HCT116 (cell line): ENCODE measurements around the gene HIVEP2. TPM values are rescaled to one million over a fixed set of nuclear protein-coding genes. Genes with fewer than 3 reads are reported as not detected.
A peak's percentile ranks its signal among the peaks of the same experiment; 100 is the strongest.

Experiments
- ATAC-seq: fragments of 200-7000 bp; cut with Tn5 transposase; 2 replicates; pipeline ENCODE4 v1.9.1; 2020; ENCODE audit warnings: mild to moderate bottlenecking, moderate library complexity
- BruUV-seq: library from RNA; stranded (reverse); fragments of 400-500 nt; replicated peaks from 2 replicates; lab custom pipeline; 2021; lab: Mats Ljungman, UMichigan
- CTCF ChIA-PET: fragments of 300-600 bp; sonication (Branson Sonifier 250); formaldehyde crosslinking; loops from one replicate; lab custom pipeline; 2021; ENCODE audit warnings: antibody characterized with exemption; lab: Charles Lee
- POLR2A ChIA-PET: fragments of 300-600, 350-600 bp; sonication (Branson Sonifier 250); formaldehyde crosslinking; loops from one replicate; lab custom pipeline; 2021; ENCODE audit warnings: antibody characterized with exemption; lab: Charles Lee
- RAD21 ChIA-PET, 2 experiments: fragments of 300-600 bp; sonication (Branson Sonifier 250); formaldehyde crosslinking; loops; one replicate each; lab custom pipeline; 2023; ENCODE audit warnings: low total read pairs in 2 of 2; ENCODE audit not compliant: uncharacterized antibody in 2 of 2, unreplicated experiment in 2 of 2, low non-redundant PET in 1 of 2; lab: Charles Lee
- DNase-seq: peaks from one replicate; pipeline ENCODE4 v3.0.0-alpha.2; 2010; ENCODE audit warnings: low read depth, low spot score
- H2AFZ ChIP-seq: fragments of 200-600 bp; shearing (Covaris generic), sonication (generic); 2 replicates; pipeline ENCODE4 v1.6.1; 2017; ENCODE audit warnings: low read depth, mixed run types, mixed read lengths, antibody characterized with exemption, low read length; ENCODE audit not compliant: poor library complexity, severe bottlenecking
- H3K27ac ChIP-seq: 2 replicates; pipeline ENCODE4 v1.5.1; 2012; ENCODE audit warnings: low read depth, low read length
- H3K27me3 ChIP-seq: fragments of 200-600 bp; sonication (generic); 2 replicates; pipeline ENCODE4 v1.6.1; 2016; ENCODE audit warnings: mixed run types, low read length, mixed read lengths; ENCODE audit not compliant: insufficient read depth
- H3K36me3 ChIP-seq, 2 experiments: fragments of 200-500 bp in 1 of 2; fragments of 200-600 bp in 1 of 2; sonication (Bioruptor generic) in 1 of 2; sonication (generic) in 1 of 2; 2 replicates each; pipeline versions ENCODE4 v1.5.1 to v1.6.1; 2014 to 2016; ENCODE audit warnings: low read length in 2 of 2, inconsistent platforms in 1 of 2, mixed read lengths in 1 of 2, mixed run types in 1 of 2; ENCODE audit not compliant: insufficient read depth in 2 of 2, control insufficient read depth in 1 of 2
- H3K4me1 ChIP-seq, 2 experiments: fragments of 200-600 bp in 1 of 2; sonication (generic) in 1 of 2; 2 replicates each; pipeline versions ENCODE4 v1.5.1 to v1.6.1; 2012 to 2017; ENCODE audit warnings: low read length in 2 of 2, inconsistent platforms in 1 of 2, mild to moderate bottlenecking in 1 of 2, mixed read lengths in 1 of 2, mixed run types in 1 of 2, moderate library complexity in 1 of 2; ENCODE audit not compliant: insufficient read depth in 2 of 2, control insufficient read depth in 1 of 2
- H3K4me2 ChIP-seq: fragments of 200-600 bp; sonication (generic); 2 replicates; pipeline ENCODE4 v1.6.1; 2017; ENCODE audit warnings: mixed run types, low read length, mixed read lengths
- H3K4me3 ChIP-seq, 2 experiments: fragments of 200-600 bp in 1 of 2; sonication (generic) in 1 of 2; replicated peaks in 1 of 2; 2 replicates each; pipeline ENCODE4 v1.5.1; 2011 to 2016; ENCODE audit warnings: low read length in 2 of 2, control low read depth in 1 of 2, low read depth in 1 of 2, mild to moderate bottlenecking in 1 of 2, mixed read lengths in 1 of 2, mixed run types in 1 of 2
- H3K79me2 ChIP-seq: fragments of 200-600 bp; sonication (generic); 2 replicates; pipeline ENCODE4 v1.6.1; 2017; ENCODE audit warnings: mild to moderate bottlenecking, mixed run types, low read length, moderate library complexity, mixed read lengths; ENCODE audit not compliant: insufficient read depth
- H3K9ac ChIP-seq: fragments of 200-600 bp; sonication (generic); 2 replicates; pipeline ENCODE4 v1.6.1; 2016; ENCODE audit warnings: low read length, mixed read lengths
- H3K9me2 ChIP-seq: fragments of 200-600 bp; sonication (generic), shearing (Covaris generic); 2 replicates; pipeline ENCODE4 v1.6.1; 2017; ENCODE audit warnings: mixed run types, mild to moderate bottlenecking, moderate library complexity; ENCODE audit not compliant: insufficient read depth
- H3K9me3 ChIP-seq, 2 experiments: fragments of 200-500 bp in 1 of 2; fragments of 200-600 bp in 1 of 2; sonication (Bioruptor generic) in 1 of 2; sonication (generic) in 1 of 2; 2 replicates each; pipeline ENCODE4 v1.6.1; 2014 to 2017; ENCODE audit warnings: low read length in 2 of 2, mixed read lengths in 2 of 2, inconsistent platforms in 1 of 2, low read depth in 1 of 2, mild to moderate bottlenecking in 1 of 2, mixed run types in 1 of 2, moderate library complexity in 1 of 2; ENCODE audit not compliant: control insufficient read depth in 1 of 2, insufficient read depth in 1 of 2
- H4K20me1 ChIP-seq: fragments of 200-600 bp; sonication (generic), shearing (Covaris generic); 2 replicates; pipeline ENCODE4 v1.6.1; 2017; ENCODE audit warnings: mixed run types, mild to moderate bottlenecking, moderate library complexity; ENCODE audit not compliant: insufficient read depth
- ATF3 ChIP-seq: IDR thresholded peaks from 2 replicates; pipeline ENCODE4 v1.6.1; 2012
- CBX3 ChIP-seq: IDR thresholded peaks from 2 replicates; pipeline ENCODE4 v1.6.1; 2012; ENCODE audit warnings: low read depth
- CEBPB ChIP-seq: IDR thresholded peaks from 2 replicates; pipeline ENCODE4 v1.6.1; 2012; ENCODE audit warnings: low read depth
- EGR1 ChIP-seq: IDR thresholded peaks from 2 replicates; pipeline ENCODE4 v1.6.1; 2012; ENCODE audit warnings: low read depth
- ELF1 ChIP-seq: IDR thresholded peaks from 2 replicates; pipeline ENCODE4 v1.6.1; 2012; ENCODE audit warnings: low read depth, borderline replicate concordance
- EZH2 ChIP-seq: fragments of 200-600 bp; sonication (generic); IDR thresholded peaks from 2 replicates; pipeline ENCODE4 v1.6.1; 2017; ENCODE audit warnings: antibody characterized with exemption, mixed run types
- EZH2phosphoT487 ChIP-seq: fragments of 200-600 bp; IDR thresholded peaks from 2 replicates; pipeline ENCODE4 v1.6.1; 2018; ENCODE audit warnings: antibody characterized with exemption, borderline replicate concordance
- FOSL1 ChIP-seq: IDR thresholded peaks from 2 replicates; pipeline ENCODE4 v1.6.1; 2012; ENCODE audit warnings: low read depth
- JUND ChIP-seq: IDR thresholded peaks from 2 replicates; pipeline ENCODE4 v1.6.1; 2012
- POLR2A ChIP-seq: IDR thresholded peaks from 2 replicates; pipeline ENCODE4 v1.7.0; 2011; ENCODE audit warnings: borderline replicate concordance; ENCODE audit not compliant: insufficient read depth, insufficient read length; ENCODE audit errors: extremely low read depth
- POLR2AphosphoS5 ChIP-seq: IDR thresholded peaks from 2 replicates; pipeline ENCODE4 v1.6.1; 2011; ENCODE audit warnings: mild to moderate bottlenecking, low read depth, low read length, moderate library complexity
- SIN3A ChIP-seq: IDR thresholded peaks from 2 replicates; pipeline ENCODE4 v1.6.1; 2012; ENCODE audit warnings: low read depth
- SP1 ChIP-seq: IDR thresholded peaks from 2 replicates; pipeline ENCODE4 v1.6.1; 2012; ENCODE audit warnings: low read depth
- SRF ChIP-seq: IDR thresholded peaks from 2 replicates; pipeline ENCODE4 v1.6.1; 2012; ENCODE audit warnings: low read depth
- TCF7L2 ChIP-seq: IDR thresholded peaks from 2 replicates; pipeline ENCODE4 v1.7.0; 2011; ENCODE audit warnings: borderline replicate concordance, inconsistent platforms; ENCODE audit not compliant: insufficient read depth, insufficient read length; ENCODE audit errors: extremely low read depth
- YY1 ChIP-seq: IDR thresholded peaks from 2 replicates; pipeline ENCODE4 v1.6.1; 2011; ENCODE audit warnings: low read length, low read depth, moderate library complexity, mild to moderate bottlenecking; ENCODE audit not compliant: insufficient replicate concordance; ENCODE audit errors: extremely low read depth
- ZFX ChIP-seq: fragments of 450-650 bp; IDR thresholded peaks from 2 replicates; pipeline ENCODE4 v1.6.1; 2017
- ZNF274 ChIP-seq: fragments of 200-500 bp; sonication (Bioruptor generic); IDR thresholded peaks from 2 replicates; pipeline ENCODE4 v1.6.1; 2014; ENCODE audit warnings: mild to moderate bottlenecking, low read depth, low read length, inconsistent platforms
- intact Hi-C: fragments of 100-400 bp; cut with micrococcal nuclease; formaldehyde crosslinking; loops from 2 replicates; pipeline ENCODE4 v1.10.0; 2022
- total RNA-seq: library from RNA; stranded (reverse); gene quantifications from one replicate; pipeline ENCODE4 v1.2.1, GENCODE V29; 2021; ENCODE audit not compliant: unreplicated experiment
- TF ChIP-seq, protein P1 (sequence below): IDR thresholded peaks from 2 replicates; pipeline ENCODE4 v1.6.1; 2012; ENCODE audit warnings: low read depth
- TF ChIP-seq, protein P2 (sequence below): IDR thresholded peaks from 2 replicates; pipeline ENCODE4 v1.6.1; 2012

The HIVEP2 gene
- total RNA-seq, 1 experiment from 2014 or later, result 8.1 TPM

DNA sequence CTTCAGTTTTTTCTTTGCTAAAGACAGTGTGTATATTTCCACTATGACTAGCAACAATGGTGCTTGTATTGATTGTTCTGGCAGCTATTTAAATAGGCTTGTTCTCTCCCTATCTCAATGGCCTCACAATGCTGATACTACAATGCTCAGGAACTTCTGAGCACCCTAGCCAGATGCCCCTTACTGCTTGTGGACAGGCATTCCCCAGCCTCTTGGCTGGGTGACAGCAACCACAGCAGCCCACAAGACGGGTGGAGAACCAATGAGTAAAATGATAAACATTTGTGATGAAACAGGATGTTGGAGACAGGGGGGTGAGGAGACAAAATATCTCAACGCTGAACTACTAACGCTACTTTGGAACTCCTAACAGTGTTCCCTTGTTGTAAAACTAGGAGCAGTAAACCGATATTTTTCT lies 42.3 kb downstream of the HIVEP2 start (continued):
- TF ChIP-seq TCF7L2, result no peak
- TF ChIP-seq EZH2, result no peak
- TF ChIP-seq CEBPB, result peak; percentile 86
- TF ChIP-seq YY1, result no peak
- no peak for TF ChIP-seq POLR2A
- peak; percentile 72; the same call in 1 of the 2 replicates for TF ChIP-seq ATF3
- peak; percentile 70 for TF ChIP-seq POLR2AphosphoS5
- TF ChIP-seq EGR1, result 0 out of 2 replicates have a peak, but pooled peaks have one; percentile 33
- peak; percentile 79 for TF ChIP-seq CBX3
- 0 out of 2 replicates have a peak, but pooled peaks have one; percentile 21 for TF ChIP-seq SRF
- TF ChIP-seq SP1, result peak; percentile 90
- TF ChIP-seq SIN3A, result no peak; the same call in 1 of the 2 replicates
- TF ChIP-seq EZH2phosphoT487, result no peak
- TF ChIP-seq, all 23 proteins: peak for 10

DNA sequence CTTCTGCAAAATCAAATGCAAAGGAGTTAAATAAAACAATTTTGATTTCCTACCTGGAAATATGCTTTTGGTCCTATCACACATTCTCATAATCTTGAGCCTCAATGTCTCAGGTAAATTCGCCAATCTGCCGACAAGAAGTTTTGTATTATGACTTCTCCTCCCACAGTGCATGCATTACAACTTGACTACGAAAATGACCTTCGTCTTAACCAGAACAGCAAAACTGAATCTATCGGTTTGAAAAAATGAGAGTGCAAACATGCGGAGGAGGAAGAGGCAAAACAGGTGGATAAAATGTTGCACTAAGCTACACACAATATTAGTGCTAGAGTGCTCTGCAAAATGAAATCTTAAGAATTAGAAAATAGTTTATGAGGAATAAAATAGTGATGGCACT lies 43.4 kb downstream of the HIVEP2 start:
- Histone ChIP-seq H3K4me3 (no peak overlapping the region), H4K20me1 (no peaks in the 10 kb centered on the region), H3K4me2 (no peak overlapping the region), H3K36me3 (no peaks in the 10 kb centered on the region), H3K9ac (no peak overlapping the region), H3K27me3 (no peaks in the 10 kb centered on the region), H2AFZ (no peak overlapping the region), H3K79me2 (no peaks in the 10 kb centered on the region), H3K27ac (no peak overlapping the region), H3K4me1 (peaks cover 7 to 23% of the 10 kb centered on the region in 2 experiments; a peak in 3 of 4 replicates), H3K9me3 (no peaks in the 10 kb centered on the region), H3K9me2 (no peaks in the 10 kb centered on the region)
- CTCF ChIA-PET, result interaction anchor here (1.0 kb wide), 1 partner anchor 427 kb away, joined by 3 read pairs; no protein-coding TSS in a partner anchor
- DNase-seq (no peak), ATAC-seq (no peak)
- POLR2A ChIA-PET, result no interaction called here
- RAD21 ChIA-PET, result no interaction called here
- no TSS peak for BruUV-seq
- intact Hi-C loops, result no loop called here
- TF ChIP-seq POLR2AphosphoS5 (no peak), ZNF274 (no peak), JUND (no peak), CBX3 (no peak), ELF1 (no peak), ZFX (no peak), ATF3 (no peak), CEBPB (no peak), EZH2 (no peak), FOSL1 (no peak), POLR2A (no peak), EZH2phosphoT487 (no peak)
- TF ChIP-seq, protein P1, sequence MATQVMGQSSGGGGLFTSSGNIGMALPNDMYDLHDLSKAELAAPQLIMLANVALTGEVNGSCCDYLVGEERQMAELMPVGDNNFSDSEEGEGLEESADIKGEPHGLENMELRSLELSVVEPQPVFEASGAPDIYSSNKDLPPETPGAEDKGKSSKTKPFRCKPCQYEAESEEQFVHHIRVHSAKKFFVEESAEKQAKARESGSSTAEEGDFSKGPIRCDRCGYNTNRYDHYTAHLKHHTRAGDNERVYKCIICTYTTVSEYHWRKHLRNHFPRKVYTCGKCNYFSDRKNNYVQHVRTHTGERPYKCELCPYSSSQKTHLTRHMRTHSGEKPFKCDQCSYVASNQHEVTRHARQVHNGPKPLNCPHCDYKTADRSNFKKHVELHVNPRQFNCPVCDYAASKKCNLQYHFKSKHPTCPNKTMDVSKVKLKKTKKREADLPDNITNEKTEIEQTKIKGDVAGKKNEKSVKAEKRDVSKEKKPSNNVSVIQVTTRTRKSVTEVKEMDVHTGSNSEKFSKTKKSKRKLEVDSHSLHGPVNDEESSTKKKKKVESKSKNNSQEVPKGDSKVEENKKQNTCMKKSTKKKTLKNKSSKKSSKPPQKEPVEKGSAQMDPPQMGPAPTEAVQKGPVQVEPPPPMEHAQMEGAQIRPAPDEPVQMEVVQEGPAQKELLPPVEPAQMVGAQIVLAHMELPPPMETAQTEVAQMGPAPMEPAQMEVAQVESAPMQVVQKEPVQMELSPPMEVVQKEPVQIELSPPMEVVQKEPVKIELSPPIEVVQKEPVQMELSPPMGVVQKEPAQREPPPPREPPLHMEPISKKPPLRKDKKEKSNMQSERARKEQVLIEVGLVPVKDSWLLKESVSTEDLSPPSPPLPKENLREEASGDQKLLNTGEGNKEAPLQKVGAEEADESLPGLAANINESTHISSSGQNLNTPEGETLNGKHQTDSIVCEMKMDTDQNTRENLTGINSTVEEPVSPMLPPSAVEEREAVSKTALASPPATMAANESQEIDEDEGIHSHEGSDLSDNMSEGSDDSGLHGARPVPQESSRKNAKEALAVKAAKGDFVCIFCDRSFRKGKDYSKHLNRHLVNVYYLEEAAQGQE, result no peak
- TF ChIP-seq, protein P2, sequence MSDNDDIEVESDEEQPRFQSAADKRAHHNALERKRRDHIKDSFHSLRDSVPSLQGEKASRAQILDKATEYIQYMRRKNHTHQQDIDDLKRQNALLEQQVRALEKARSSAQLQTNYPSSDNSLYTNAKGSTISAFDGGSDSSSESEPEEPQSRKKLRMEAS, result no peak
